HG03432 (cell line): ENCODE results near the gene NELFA.

Source experiments
- ATAC-seq: cut with Tn5 transposase; IDR thresholded peaks from one replicate; pipeline ENCODE4 v1.9.1; 2021; ENCODE audit warnings: mild to moderate bottlenecking, moderate library complexity; ENCODE audit not compliant: unreplicated experiment

The NELFA gene

GRCh38 chr4:1983053-1983845, 25.5 kb downstream of the NELFA start:
- ATAC-seq = no peak

DNA sequence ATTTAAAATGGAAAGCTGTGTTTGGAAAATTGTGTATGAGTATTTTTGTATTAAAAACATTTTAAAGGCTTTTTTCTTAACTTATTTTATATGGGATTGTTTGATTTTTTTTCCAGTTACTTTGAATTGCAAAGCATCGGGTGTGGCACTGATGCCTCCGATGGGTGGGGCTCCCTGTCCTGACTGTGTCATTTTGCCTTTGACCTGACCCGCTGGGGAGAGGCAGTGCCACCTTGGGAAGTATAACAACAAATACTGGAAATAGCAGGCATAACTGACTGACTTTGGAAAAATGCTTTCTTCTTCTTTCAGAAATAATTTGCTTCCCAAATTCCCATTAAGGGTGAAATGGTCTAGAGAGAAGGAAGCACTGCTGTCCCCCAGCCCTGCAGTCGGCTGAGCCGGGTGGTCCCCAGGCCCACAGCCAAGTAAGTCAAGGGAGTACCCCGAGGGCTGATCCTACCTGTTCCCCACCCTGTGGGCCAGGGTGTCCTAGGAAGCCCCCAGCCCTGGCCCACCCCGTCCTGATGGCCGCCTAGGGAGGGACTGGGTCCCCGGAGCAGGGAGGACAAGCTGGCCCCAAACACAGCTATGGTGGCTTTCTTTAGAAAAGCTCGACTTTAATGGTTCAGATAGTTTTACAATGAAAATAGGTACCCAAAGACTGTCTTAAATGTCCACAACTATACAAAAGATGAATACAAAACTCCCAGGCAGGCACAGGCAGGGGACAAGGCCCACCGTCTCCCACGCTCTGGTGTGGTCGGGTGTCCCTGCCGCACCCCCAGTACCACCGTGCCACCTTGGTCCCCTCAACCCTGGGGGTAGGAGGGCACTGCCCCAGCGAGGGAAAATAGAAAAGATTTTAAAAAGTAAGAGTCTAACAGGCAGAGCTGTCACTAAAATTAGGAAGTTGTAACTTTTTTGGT, 26.4 kb downstream of the NELFA start:
- ATAC-seq = no peak

DNA sequence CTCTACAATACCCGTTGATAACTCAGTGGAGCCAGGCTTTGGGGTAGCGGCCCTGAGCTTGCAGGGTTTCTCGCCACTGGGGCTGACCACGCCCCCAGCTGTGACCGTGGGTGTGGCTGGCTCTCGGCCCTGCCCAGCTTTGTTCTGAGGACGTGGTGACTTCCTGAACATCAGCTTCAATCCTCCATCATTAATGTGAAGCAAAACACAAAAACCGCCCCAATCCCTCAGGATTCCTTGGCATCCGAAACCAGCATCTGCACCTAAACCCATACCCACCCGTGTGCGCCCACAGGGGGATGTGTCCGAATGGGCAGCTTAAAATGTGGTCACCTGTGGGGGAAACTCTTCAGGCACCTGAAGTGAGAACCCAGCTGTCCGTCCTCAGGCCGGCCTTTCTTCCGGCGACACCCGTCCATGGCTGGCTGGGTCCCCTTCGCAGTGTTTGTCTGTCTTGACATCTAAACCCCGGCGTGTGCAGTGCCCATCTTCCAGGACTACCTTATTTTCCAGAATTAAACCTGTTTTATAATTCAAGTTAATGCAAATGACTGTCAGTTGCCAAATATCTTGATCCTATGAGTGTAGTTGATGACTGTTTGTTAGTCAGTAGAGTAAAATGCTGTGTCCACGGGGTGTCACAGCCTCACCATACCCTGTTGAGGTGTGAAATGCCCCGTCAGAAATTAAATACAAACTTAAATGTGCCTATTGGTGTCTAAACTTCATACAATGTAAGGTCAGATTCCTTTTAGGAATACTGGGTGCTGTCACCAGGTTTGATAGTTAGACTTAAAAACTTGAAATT, 27.3 kb downstream of the NELFA start:
- ATAC-seq = no peak

GRCh38 chr4:1980561-1981041, 28.2 kb downstream of the NELFA start:
- no peak for ATAC-seq

GRCh38 chr4:1979477-1980196, 29.1 kb downstream of the NELFA start:
- ATAC-seq = no peak

- ATAC-seq = no peak
Observed at GRCh38 chr4:1978741-1979476, 29.9 kb downstream of the NELFA start.

DNA sequence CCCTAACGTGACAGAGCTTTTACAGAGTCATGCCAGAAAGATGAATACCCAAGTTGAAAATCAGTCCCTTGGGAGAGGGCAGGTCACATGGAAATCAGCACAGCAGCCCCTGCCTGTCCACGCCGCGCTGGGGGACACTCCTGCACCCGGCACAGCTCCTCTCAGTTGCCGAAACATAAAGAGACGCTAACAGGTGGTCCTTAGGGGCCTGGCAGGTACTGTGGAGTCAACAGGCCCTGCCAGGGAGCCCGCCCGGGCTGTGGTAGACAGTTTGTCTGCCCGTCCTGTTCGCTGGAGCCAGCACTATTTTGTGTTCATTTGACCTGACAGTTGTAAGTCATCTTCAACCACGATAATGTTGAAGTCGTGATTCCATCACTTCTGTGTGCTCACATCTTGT, 30.5 kb downstream of the NELFA start:
- ATAC-seq = no peak

DNA sequence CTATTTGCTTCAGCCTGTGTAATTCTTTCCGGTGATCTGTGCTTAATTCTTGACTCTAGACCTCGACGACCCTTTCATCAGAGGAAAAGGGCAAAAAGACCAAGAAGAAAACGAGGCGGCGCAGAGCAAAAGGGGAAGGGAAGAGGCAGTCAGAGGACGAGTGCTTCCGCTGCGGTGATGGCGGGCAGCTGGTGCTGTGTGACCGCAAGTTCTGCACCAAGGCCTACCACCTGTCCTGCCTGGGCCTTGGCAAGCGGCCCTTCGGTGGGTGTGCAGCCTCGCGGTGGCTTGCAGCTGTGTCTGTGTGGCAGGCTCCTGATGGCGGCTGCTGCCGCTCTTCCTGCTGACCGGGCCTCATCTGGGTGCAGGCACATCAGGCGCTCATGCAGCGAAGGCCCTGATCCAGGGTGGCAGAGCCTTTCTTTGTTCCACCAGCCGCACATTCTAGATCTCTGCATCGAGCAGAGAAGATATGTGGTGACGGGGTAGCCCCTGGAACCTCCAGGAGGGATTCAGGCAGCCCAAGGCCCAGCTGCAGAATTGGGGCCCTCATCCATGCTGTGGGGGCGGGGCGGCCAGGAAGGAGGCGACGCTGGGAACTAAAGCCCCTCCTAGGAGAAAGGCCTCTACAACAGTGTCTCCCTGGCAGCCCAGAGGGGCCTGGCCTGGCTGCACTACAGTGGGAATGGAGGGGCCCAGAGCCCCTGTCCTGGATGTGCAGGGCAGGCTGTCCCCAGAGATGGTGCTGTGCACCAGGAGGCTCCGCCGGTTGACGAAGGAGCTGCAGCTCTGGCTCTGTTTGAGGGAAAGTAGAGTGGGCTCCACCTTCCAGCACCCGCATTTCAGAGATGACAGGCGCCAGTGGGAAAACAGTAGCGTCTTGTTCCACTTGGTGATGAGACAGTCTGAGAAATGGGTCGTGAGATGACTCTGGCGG, 32.1 kb downstream of the NELFA start:
- no peak for ATAC-seq

DNA sequence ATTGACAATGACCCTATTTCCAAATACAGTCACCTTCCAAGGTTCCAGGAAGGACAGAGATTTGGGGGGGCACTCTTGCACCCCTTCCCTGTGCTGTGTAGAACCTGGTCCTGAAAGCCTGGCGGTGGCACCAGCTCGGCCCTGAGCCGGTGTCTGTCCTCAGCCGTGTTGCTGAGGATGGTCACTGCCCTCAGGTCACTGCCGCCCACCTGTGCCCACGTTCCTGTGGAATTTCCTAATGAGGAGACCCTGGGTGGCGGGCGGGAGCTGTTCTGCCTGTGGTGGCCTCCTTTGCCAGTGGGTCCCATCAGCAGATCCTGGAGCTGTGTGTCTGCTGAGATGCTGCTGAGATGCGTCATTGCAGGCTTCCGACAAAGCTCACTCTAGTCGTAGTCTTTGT, 32.9 kb downstream of the NELFA start:
- ATAC-seq = no peak

GRCh38 chr4:1975391-1975801, 33.4 kb downstream of the NELFA start:
- no peak for ATAC-seq

- no peak for ATAC-seq
Observed at GRCh38 chr4:1974840-1975239, 33.9 kb downstream of the NELFA start.

- ATAC-seq = no peak
Observed at GRCh38 chr4:1973661-1974060, 35.1 kb downstream of the NELFA start.

- ATAC-seq = no peak
Observed at GRCh38 chr4:1973218-1973617, 35.6 kb downstream of the NELFA start.

DNA sequence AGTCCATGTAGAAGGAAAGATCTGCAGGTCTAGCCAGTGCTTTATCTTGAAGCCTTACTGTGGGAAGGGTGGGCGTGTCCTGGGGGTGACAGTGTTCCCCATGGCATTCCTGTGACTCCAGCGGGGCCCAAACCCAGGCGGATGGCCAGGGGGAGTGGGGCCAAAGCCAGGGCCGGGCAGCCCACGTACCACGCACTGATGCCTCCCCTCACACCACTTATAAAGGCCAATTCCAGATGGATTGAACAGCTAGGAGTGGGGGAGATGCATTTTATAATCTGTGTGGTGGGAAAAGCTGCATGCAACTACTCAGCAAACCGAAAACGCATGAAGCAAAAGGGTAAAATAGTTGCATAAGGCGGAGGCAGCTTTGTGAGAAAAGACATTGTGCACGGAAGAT, 36.4 kb downstream of the NELFA start:
- no peak for ATAC-seq

DNA sequence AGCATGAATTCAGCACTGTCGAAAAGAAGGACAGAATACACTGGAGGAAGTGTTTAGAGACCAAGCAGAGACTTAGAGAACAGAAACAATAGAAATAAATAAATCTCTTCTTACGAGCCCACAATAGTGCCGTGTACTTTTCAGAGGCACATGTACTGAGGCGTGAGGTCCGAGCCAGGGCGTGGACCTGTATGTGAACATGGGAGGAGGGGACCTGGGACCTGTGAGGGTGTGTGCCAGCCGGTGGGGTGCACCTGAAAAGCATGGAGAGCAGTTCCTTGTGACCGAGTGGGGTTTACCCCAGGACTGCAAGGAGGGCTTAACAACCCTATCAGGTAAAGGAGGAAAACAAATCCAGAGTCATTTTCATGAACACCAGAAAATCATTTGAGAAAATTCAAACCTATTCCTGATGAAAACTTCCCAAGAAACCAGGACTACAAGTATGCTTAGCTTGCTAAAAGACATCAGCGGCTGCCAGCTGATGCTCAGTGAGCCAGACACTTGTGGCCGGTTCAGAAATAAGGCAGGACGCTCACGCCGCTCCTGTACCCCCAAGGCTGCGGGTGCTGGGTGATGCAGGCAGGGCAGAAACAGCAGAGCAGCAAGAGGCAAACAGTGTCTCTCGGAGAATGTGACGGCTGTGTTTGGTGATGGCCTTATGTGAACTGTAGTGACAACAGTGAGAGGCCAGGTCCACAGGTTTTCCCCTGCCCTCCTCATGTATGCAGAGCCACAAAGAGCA, 37.1 kb downstream of the NELFA start:
- ATAC-seq = no peak

GRCh38 chr4:1970926-1971325, 37.8 kb downstream of the NELFA start:
- ATAC-seq = no peak

DNA sequence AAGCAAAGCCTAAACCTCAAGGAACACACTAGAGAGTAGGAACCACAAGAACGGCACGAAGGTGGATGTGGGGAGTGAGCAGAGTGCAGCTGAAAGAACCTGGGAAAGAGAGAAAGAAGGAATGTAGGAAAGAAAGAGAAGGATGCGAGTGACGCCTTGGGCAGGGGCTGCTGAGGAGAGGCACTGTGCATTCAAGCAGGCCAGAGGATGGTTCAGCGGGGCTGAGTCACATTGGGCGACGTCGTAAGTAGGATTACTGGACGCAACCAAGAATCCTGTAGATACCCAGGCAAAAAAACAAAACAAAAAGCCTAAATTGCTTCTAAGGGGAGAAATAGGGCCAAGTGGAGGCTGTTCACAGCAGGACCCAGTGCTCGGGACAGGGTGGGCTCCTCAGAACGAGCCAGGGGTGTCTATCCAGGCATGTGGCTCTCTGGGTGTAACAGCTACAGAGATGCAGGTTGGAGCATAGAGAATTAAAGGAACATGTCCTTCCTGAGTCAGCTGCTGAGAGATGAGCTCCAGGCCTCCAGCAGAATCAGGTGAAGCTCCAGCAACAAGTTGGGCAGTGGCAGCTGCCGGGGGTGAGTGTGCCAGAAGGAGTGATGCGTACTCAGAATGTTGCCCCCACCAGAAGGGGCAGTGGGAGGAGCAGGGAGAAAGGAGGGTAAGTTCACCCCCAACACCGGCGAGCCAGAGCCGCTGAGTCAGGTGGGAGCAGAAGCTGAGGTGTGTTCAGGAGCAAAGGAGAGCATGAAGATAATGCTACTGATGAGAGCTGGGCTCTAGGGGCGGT, 38.6 kb downstream of the NELFA start:
- ATAC-seq = no peak
